Type B pancreatic cell (in vitro differentiated cells): ENCODE measurements around the gene KLHL14. TPM values are rescaled to one million over a fixed set of nuclear protein-coding genes. Genes with fewer than 3 reads are reported as not detected.
"Not testable (repeated sequence)": the region's sequence is repeated elsewhere in the genome, so short reads cannot be mapped to it uniquely, and the experiment has no call there.

Experiments
- DNase-seq: peaks from one replicate; pipeline ENCODE4 v3.0.0; 2021; ENCODE audit warnings: mixed read lengths; ENCODE audit not compliant: unreplicated experiment; ENCODE audit errors: extremely low spot score
- H3K27ac Mint-ChIP-seq: 2 replicates; pipeline ENCODE4 v1.8.0; 2021; ENCODE audit warnings: mild to moderate bottlenecking, mixed read lengths
- H3K27me3 Mint-ChIP-seq: 2 replicates; pipeline ENCODE4 v1.8.0; 2021; ENCODE audit warnings: mixed read lengths
- H3K36me3 Mint-ChIP-seq: 2 replicates; pipeline ENCODE4 v1.8.0; 2021; ENCODE audit warnings: mixed read lengths
- H3K4me1 Mint-ChIP-seq: one replicate; pipeline ENCODE4 v1.8.0; 2021; ENCODE audit warnings: mixed read lengths; ENCODE audit not compliant: unreplicated experiment
- H3K4me3 Mint-ChIP-seq: 2 replicates; pipeline ENCODE4 v1.8.0; 2021; ENCODE audit warnings: mild to moderate bottlenecking, mixed read lengths
- H3K9me3 Mint-ChIP-seq: 2 replicates; pipeline ENCODE4 v1.8.0; 2021; ENCODE audit warnings: mixed read lengths
- CTCF ChIP-seq: fragments of 200-600 bp; sonication (generic); conservative IDR thresholded peaks from 2 replicates; pipeline ENCODE4 v1.5.0; 2021; ENCODE audit warnings: antibody characterized with exemption, mild to moderate bottlenecking
- total RNA-seq: library from RNA; stranded (reverse); gene quantifications from 2 replicates; pipeline ENCODE4 v1.2.1, GENCODE V29; 2021; ENCODE audit warnings: low replicate concordance

The KLHL14 gene
- total RNA-seq, 1 donor from 2014 or later = 6.1 TPM

GRCh38 chr18:32669549-32670165, 103.2 kb downstream of the KLHL14 start:
- TF ChIP-seq CTCF = peak; percentile 36
- H3K36me3 Mint-ChIP-seq = no peaks in the 10 kb centered on the region
- H3K27ac Mint-ChIP-seq = no peak overlapping the region
- H3K27me3 Mint-ChIP-seq = no peaks in the 10 kb centered on the region
- no peak overlapping the region for H3K4me3 Mint-ChIP-seq
- no peak for DNase-seq
- no peaks in the 10 kb centered on the region for H3K4me1 Mint-ChIP-seq
- H3K9me3 Mint-ChIP-seq = no peaks in the 10 kb centered on the region

- Mint-ChIP-seq H3K27ac (no peak overlapping the region), H3K9me3 (no peaks in the 10 kb centered on the region), H3K27me3 (no peaks in the 10 kb centered on the region), H3K4me3 (no peak overlapping the region), H3K4me1 (no peaks in the 10 kb centered on the region), H3K36me3 (no peaks in the 10 kb centered on the region)
- no peak for DNase-seq
- no peak for TF ChIP-seq CTCF
Measured at GRCh38 chr18:32668956-32669355, 103.9 kb downstream of the KLHL14 start.

- no peak for DNase-seq
- no peaks in the 10 kb centered on the region for H3K4me1 Mint-ChIP-seq
- H3K9me3 Mint-ChIP-seq = peaks cover 5% of the 10 kb centered on the region
- H3K4me3 Mint-ChIP-seq = no peak overlapping the region
- TF ChIP-seq CTCF = no peak
- H3K36me3 Mint-ChIP-seq = no peaks in the 10 kb centered on the region
- H3K27me3 Mint-ChIP-seq = peaks cover 3% of the 10 kb centered on the region
- H3K27ac Mint-ChIP-seq = no peak overlapping the region
Measured at GRCh38 chr18:32661486-32662299, 111.1 kb downstream of the KLHL14 start.

GRCh38 chr18:32654507-32654906, 118.3 kb downstream of the KLHL14 start:
- not testable (repeated sequence) for DNase-seq, H3K4me3 Mint-ChIP-seq, H3K27me3 Mint-ChIP-seq, H3K9me3 Mint-ChIP-seq, H3K27ac Mint-ChIP-seq, H3K4me1 Mint-ChIP-seq, H3K36me3 Mint-ChIP-seq

GRCh38 chr18:32637659-32638058, 135.2 kb downstream of the KLHL14 start:
- not testable (repeated sequence) for DNase-seq, H3K27me3 Mint-ChIP-seq, H3K4me1 Mint-ChIP-seq, H3K27ac Mint-ChIP-seq, H3K36me3 Mint-ChIP-seq, H3K4me3 Mint-ChIP-seq, H3K9me3 Mint-ChIP-seq

- no peak overlapping the region for H3K27ac Mint-ChIP-seq
- DNase-seq = no peak
- no peak for TF ChIP-seq CTCF
- no peaks in the 10 kb centered on the region for H3K27me3 Mint-ChIP-seq
- no peaks in the 10 kb centered on the region for H3K36me3 Mint-ChIP-seq
- no peak overlapping the region for H3K4me3 Mint-ChIP-seq
- no peaks in the 10 kb centered on the region for H3K9me3 Mint-ChIP-seq
- H3K4me1 Mint-ChIP-seq = no peaks in the 10 kb centered on the region
Measured at GRCh38 chr18:32637226-32637625, 135.6 kb downstream of the KLHL14 start.
